ENCODE data around the gene MYL6.

Gene MYL6

GRCh38 chr12:56158926-56159461 lies 835 bp downstream of the MYL6 start:
- Histone ChIP-seq H3K79me2 (peaks cover 22% of the 10 kb centered on the region), H3K4me2 (ENCODE audit: low read length) (peak overlapping the region; percentile 96), H2AFZ (peak overlapping the region; percentile 53), H3K4me3 (ENCODE audit: low read depth, low read length) (peak overlapping the region; percentile 100), H3K36me3 (ENCODE audit: control insufficient read depth, insufficient read depth, low read length) (no peaks in the 10 kb centered on the region), H3K27ac (peak overlapping the region; percentile 99), H3K9ac (peak overlapping the region; percentile 97), H3K9me3 (ENCODE audit: control insufficient read depth, low read length) (no peaks in the 10 kb centered on the region), H3K4me1 (peaks cover 27% of the 10 kb centered on the region), H3K27me3 (ENCODE audit: control insufficient read depth, insufficient read depth, low read length) (no peaks in the 10 kb centered on the region)
- no peak for TF ChIP-seq CTCF (IDR thresholded peaks at IDR 0.05)

- H3K79me2 ChIP-seq: peaks cover 22% of the 10 kb centered on the region
- H3K4me3 ChIP-seq (ENCODE audit: low read depth, low read length): peak overlapping the region; percentile 100
- peak overlapping the region; percentile 97 for H3K9ac ChIP-seq
- no peak for TF ChIP-seq CTCF (IDR thresholded peaks at IDR 0.05)
- H2AFZ ChIP-seq: no peak overlapping the region
- H3K27ac ChIP-seq: peak overlapping the region; percentile 99
- H3K27me3 ChIP-seq (ENCODE audit: control insufficient read depth, insufficient read depth, low read length): no peaks in the 10 kb centered on the region
- H3K4me2 ChIP-seq (ENCODE audit: low read length): peak overlapping the region; percentile 96
- H3K9me3 ChIP-seq (ENCODE audit: control insufficient read depth, low read length): no peaks in the 10 kb centered on the region
- peaks cover 27% of the 10 kb centered on the region for H3K4me1 ChIP-seq
- no peaks in the 10 kb centered on the region for H3K36me3 ChIP-seq (ENCODE audit: control insufficient read depth, insufficient read depth, low read length)
Measured at GRCh38 chr12:56159482-56160192, 1.5 kb downstream of the MYL6 start.

- Histone ChIP-seq H3K9me3 (ENCODE audit: control insufficient read depth, low read length) (no peaks in the 10 kb centered on the region), H3K4me3 (ENCODE audit: low read depth, low read length) (peak overlapping the region; percentile 100), H3K27ac (peak overlapping the region; percentile 99), H3K27me3 (ENCODE audit: control insufficient read depth, insufficient read depth, low read length) (no peaks in the 10 kb centered on the region), H3K4me1 (peaks cover 27% of the 10 kb centered on the region), H3K79me2 (peaks cover 22% of the 10 kb centered on the region), H2AFZ (no peak overlapping the region), H3K36me3 (ENCODE audit: control insufficient read depth, insufficient read depth, low read length) (no peaks in the 10 kb centered on the region), H3K9ac (peak overlapping the region; percentile 17), H3K4me2 (ENCODE audit: low read length) (peak overlapping the region; percentile 96)
- TF ChIP-seq CTCF (IDR thresholded peaks at IDR 0.05): no peak
Measured at GRCh38 chr12:56160193-56160763, 2.1 kb downstream of the MYL6 start.

- TF ChIP-seq CTCF (IDR thresholded peaks at IDR 0.05): no peak
- Histone ChIP-seq H2AFZ (no peak overlapping the region), H3K79me2 (peaks cover 22% of the 10 kb centered on the region), H3K9me3 (ENCODE audit: control insufficient read depth, low read length) (no peaks in the 10 kb centered on the region), H3K4me2 (ENCODE audit: low read length) (peak overlapping the region; percentile 96), H3K27me3 (ENCODE audit: control insufficient read depth, insufficient read depth, low read length) (no peaks in the 10 kb centered on the region), H3K36me3 (ENCODE audit: control insufficient read depth, insufficient read depth, low read length) (no peaks in the 10 kb centered on the region), H3K4me1 (peaks cover 27% of the 10 kb centered on the region), H3K4me3 (ENCODE audit: low read depth, low read length) (no peak overlapping the region), H3K9ac (no peak overlapping the region), H3K27ac (peak overlapping the region; percentile 99)
Measured at GRCh38 chr12:56160894-56161689, 2.9 kb downstream of the MYL6 start.

All from parathyroid adenoma (tissue), 2 donors.